Calu3 (cell line): ENCODE data around the gene ANKRD33B. TPM values are rescaled to one million over a fixed set of nuclear protein-coding genes. Genes with fewer than 3 reads are reported as not detected.

Experiments
- BruUV-seq: library from RNA; stranded (reverse); fragments of 400-500 nt; replicated peaks from 2 replicates; lab custom pipeline; 2021; lab: Mats Ljungman, UMichigan
- CTCF ChIA-PET: fragments of 300-600 bp; sonication (Branson Sonifier 250); formaldehyde crosslinking; loops from one replicate; lab custom pipeline; 2022; ENCODE audit warnings: antibody characterized with exemption; lab: Charles Lee
- DNase-seq: peaks from one replicate; pipeline ENCODE4 v3.0.0; 2022
- H3K27ac Mint-ChIP-seq: one replicate; pipeline ENCODE4 v1.8.0; 2022; ENCODE audit warnings: mixed read lengths; ENCODE audit not compliant: unreplicated experiment
- H3K27me3 Mint-ChIP-seq: one replicate; pipeline ENCODE4 v1.8.0; 2022; ENCODE audit warnings: mixed read lengths; ENCODE audit not compliant: unreplicated experiment
- H3K36me3 Mint-ChIP-seq: one replicate; pipeline ENCODE4 v1.8.0; 2022; ENCODE audit warnings: mild to moderate bottlenecking, moderate library complexity, mixed read lengths; ENCODE audit not compliant: insufficient read depth, unreplicated experiment
- H3K4me1 Mint-ChIP-seq: one replicate; pipeline ENCODE4 v1.8.0; 2022; ENCODE audit warnings: mild to moderate bottlenecking, low read depth, mixed read lengths; ENCODE audit not compliant: unreplicated experiment
- H3K4me3 Mint-ChIP-seq: one replicate; pipeline ENCODE4 v1.8.0; 2022; ENCODE audit warnings: mild to moderate bottlenecking, low read depth, moderate library complexity, mixed read lengths; ENCODE audit not compliant: unreplicated experiment
- H3K9me3 Mint-ChIP-seq: one replicate; pipeline ENCODE4 v1.8.0; 2022; ENCODE audit warnings: low read depth, mixed read lengths; ENCODE audit not compliant: unreplicated experiment
- CTCF ChIP-seq: fragments of 200-600 bp; IDR thresholded peaks from one replicate; pipeline ENCODE4 v1.8.0; 2022; ENCODE audit warnings: antibody characterized with exemption; ENCODE audit not compliant: unreplicated experiment
- intact Hi-C: fragments of 100-400 bp; cut with micrococcal nuclease; formaldehyde crosslinking; loops from one replicate; pipeline ENCODE4 v1.10.0; 2022; ENCODE audit not compliant: unreplicated experiment
- total RNA-seq: library from RNA; stranded (reverse); gene quantifications from 2 replicates; pipeline ENCODE4 v1.2.3, GENCODE V29; 2022

The ANKRD33B gene
- total RNA-seq, 1 experiment from 2014 or later = 3.6 TPM

DNA sequence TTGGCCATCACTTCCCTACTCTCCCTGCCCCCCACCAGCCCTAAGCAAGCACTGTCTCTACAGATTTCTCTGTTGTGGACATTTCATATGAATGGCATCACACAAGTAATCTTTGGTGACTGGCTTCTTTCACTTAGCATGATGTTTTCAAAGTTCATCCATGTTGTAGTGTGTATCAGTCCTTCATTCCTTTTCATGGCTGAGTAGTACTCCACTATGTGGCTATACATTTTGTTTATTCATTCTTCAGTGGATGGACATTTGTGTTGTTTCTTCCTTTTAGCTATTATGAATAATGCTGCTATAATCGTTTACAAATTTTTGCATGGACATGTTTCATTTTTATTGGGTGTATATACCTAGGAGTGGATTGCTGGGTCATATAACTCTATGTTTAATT lies 113.1 kb downstream of the ANKRD33B start:
- CTCF ChIA-PET = no interaction called here
- Mint-ChIP-seq H3K27ac (peak overlapping the region; percentile 55), H3K9me3 (no peaks in the 10 kb centered on the region)

GRCh38 chr5:10677533-10677932 lies 113.7 kb downstream of the ANKRD33B start:
- Mint-ChIP-seq H3K27ac (no peak overlapping the region), H3K4me3 (no peak overlapping the region), H3K9me3 (no peaks in the 10 kb centered on the region), H3K36me3 (peaks cover 25% of the 10 kb centered on the region), H3K27me3 (peaks cover 20% of the 10 kb centered on the region), H3K4me1 (no peaks in the 10 kb centered on the region)
- CTCF ChIA-PET = no interaction called here
- BruUV-seq = no TSS peak
- intact Hi-C loops = no loop called here
- DNase-seq = no peak
- no peak for TF ChIP-seq CTCF

More for the DNA sequence above, 113.1 kb downstream of the ANKRD33B start:
- Mint-ChIP-seq H3K4me1 (no peaks in the 10 kb centered on the region), H3K27me3 (peaks cover 20% of the 10 kb centered on the region), H3K36me3 (peaks cover 25% of the 10 kb centered on the region), H3K4me3 (no peak overlapping the region)
- no peak for TF ChIP-seq CTCF
- no TSS peak for BruUV-seq
- DNase-seq = no peak
- intact Hi-C loops = no loop called here

- no peaks in the 10 kb centered on the region for H3K9me3 Mint-ChIP-seq
- H3K36me3 Mint-ChIP-seq = peaks cover 25% of the 10 kb centered on the region
- CTCF ChIA-PET = no interaction called here
- H3K27ac Mint-ChIP-seq = no peak overlapping the region
- no TSS peak for BruUV-seq
- no peaks in the 10 kb centered on the region for H3K4me1 Mint-ChIP-seq
- TF ChIP-seq CTCF = no peak
- H3K27me3 Mint-ChIP-seq = peaks cover 20% of the 10 kb centered on the region
- no peak for DNase-seq
- H3K4me3 Mint-ChIP-seq = no peak overlapping the region
- intact Hi-C loops = no loop called here
These were observed 114.4 kb downstream of the ANKRD33B start for GRCh38 chr5:10678244-10678643.

GRCh38 chr5:10679336-10679988 lies 115.6 kb downstream of the ANKRD33B start:
- CTCF ChIA-PET = no interaction called here
- H3K4me1 Mint-ChIP-seq = no peaks in the 10 kb centered on the region

More at GRCh38 chr5:10679336-10679988, 115.6 kb downstream of the ANKRD33B start:
- intact Hi-C loops = no loop called here
- TF ChIP-seq CTCF = no peak
- Mint-ChIP-seq H3K4me3 (no peak overlapping the region), H3K27me3 (peaks cover 17% of the 10 kb centered on the region), H3K27ac (no peak overlapping the region), H3K36me3 (peaks cover 25% of the 10 kb centered on the region), H3K9me3 (no peaks in the 10 kb centered on the region)
- no peak for DNase-seq
- no TSS peak for BruUV-seq
